Measurements from ENCODE around the gene EIF4G2.

DNA sequence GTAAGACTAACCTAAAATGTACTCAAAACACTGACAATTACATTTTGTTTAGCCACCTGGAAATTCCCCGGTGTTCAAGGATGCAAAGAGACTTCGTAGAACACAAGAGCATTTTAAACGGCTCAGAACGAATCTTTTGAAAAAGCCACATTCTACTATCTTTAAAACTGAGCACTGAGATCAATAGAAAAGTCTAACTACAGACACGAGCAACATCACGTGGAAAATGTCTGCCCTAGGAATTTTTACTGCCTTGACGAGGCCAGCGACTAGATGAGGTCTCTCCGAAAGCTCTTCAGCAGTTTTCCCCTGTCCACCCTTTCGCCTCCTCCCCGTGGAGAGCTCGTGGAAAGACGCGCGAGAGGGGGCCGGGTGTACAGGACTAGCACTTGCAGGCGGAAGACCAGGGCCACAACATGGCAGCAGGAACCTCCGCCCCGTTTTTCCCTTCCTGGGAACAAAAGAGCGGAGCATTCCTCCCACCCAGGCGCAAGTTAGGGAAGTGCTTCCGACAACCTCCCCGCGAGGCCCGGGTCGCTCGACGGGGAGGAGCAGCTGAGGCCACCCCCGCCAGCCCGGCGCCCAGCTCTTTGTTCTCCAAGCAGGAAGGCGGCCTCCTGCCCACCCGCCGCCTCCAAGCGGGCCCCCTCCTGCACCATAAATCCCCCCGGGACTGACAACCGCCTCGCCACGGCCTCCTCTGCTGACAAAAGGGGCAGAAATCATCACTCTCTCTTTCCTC lies 1.1 kb downstream of the EIF4G2 start:
- TF ChIP-seq, protein P1, sequence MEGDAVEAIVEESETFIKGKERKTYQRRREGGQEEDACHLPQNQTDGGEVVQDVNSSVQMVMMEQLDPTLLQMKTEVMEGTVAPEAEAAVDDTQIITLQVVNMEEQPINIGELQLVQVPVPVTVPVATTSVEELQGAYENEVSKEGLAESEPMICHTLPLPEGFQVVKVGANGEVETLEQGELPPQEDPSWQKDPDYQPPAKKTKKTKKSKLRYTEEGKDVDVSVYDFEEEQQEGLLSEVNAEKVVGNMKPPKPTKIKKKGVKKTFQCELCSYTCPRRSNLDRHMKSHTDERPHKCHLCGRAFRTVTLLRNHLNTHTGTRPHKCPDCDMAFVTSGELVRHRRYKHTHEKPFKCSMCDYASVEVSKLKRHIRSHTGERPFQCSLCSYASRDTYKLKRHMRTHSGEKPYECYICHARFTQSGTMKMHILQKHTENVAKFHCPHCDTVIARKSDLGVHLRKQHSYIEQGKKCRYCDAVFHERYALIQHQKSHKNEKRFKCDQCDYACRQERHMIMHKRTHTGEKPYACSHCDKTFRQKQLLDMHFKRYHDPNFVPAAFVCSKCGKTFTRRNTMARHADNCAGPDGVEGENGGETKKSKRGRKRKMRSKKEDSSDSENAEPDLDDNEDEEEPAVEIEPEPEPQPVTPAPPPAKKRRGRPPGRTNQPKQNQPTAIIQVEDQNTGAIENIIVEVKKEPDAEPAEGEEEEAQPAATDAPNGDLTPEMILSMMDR (IDR thresholded peaks at IDR 0.05): no peak
- TF ChIP-seq POLR2A (IDR thresholded peaks at IDR 0.05): peak in 1 of 2 donors; percentile 9

Measured in Peyer's patch (tissue), 4 donors.